Activated T-helper 2 cell treated with anti-CD3 and anti-CD28 coated beads, Interferon-gamma antibody, Interleukin-2, Interleukin-4, amounts not matched to agents 10 μg/mL and 5 μg/mL and 100 μg/mL, durations not matched to agents 14 hours and 24 hours and 36 hours (primary cell): ENCODE results near the gene RIC8B. TPM values are rescaled to one million over a fixed set of nuclear protein-coding genes. Genes with fewer than 3 reads are reported as not detected.

Source experiments
- DNase-seq: peaks from one replicate; pipeline ENCODE4 v3.0.0; 2021; ENCODE audit warnings: low spot score
- H3K27ac Mint-ChIP-seq: one replicate; pipeline ENCODE4 v1.8.0; 2021; ENCODE audit warnings: mixed read lengths
- H3K27me3 Mint-ChIP-seq: one replicate; pipeline ENCODE4 v1.8.0; 2021; ENCODE audit warnings: low read depth, mixed read lengths
- H3K36me3 Mint-ChIP-seq: one replicate; pipeline ENCODE4 v1.8.0; 2021; ENCODE audit warnings: low read depth, mixed read lengths
- H3K4me1 Mint-ChIP-seq: one replicate; pipeline ENCODE4 v1.8.0; 2021; ENCODE audit warnings: low read depth, mixed read lengths
- H3K4me3 Mint-ChIP-seq: one replicate; pipeline ENCODE4 v1.8.0; 2021; ENCODE audit warnings: low read depth, mild to moderate bottlenecking, moderate library complexity, mixed read lengths
- H3K9me3 Mint-ChIP-seq: one replicate; pipeline ENCODE4 v1.8.0; 2021; ENCODE audit warnings: mixed read lengths
- intact Hi-C: fragments of 100-400 bp; cut with micrococcal nuclease; formaldehyde crosslinking; loops from one replicate; pipeline ENCODE4 v1.15.1; 2023
- total RNA-seq: library from RNA; stranded (reverse); gene quantifications from 2 replicates; pipeline ENCODE4 v1.2.3, GENCODE V29; 2022

The RIC8B gene
- total RNA-seq, 1 donor from 2014 or later: 11.4 TPM

DNA sequence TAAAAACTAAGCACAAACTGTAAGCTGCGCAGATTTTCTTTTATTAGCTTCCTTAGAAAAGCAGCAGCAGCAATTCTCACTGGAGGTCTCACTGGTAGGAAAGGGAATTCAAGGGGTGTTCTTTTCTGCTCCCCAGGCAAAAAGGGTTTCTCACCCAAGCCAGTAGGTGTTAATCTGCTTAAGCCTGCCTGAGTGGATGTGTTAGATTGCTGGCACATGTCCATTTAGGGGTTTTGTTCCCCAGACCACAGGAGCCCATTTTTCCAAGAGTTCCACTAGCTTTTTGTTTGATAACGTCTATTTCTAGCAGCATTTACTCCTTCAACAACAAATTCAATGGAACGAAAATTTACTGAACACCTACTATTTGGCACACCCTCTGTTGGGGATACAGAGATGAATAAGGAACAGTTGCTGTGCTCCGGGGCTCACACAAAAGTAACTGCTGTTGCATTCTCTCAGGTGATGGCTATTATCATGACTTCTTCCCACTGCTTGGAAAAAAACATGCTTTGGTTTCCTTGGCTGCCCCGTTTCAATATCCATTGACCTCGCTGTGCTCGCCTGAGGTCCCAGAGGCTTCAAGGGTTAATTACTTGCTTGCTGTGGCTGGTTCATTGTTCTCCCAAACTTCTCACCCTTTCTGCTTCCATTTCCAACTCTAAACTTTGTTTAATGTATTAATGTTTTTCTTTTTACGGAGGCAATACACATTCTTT, 31.1 kb upstream of the RIC8B start:
- no peak overlapping the region for H3K4me3 Mint-ChIP-seq
- intact Hi-C loops: no loop called here
- H3K36me3 Mint-ChIP-seq: no peaks in the 10 kb centered on the region
- H3K27ac Mint-ChIP-seq: no peak overlapping the region
- peaks cover 6% of the 10 kb centered on the region for H3K4me1 Mint-ChIP-seq
- no peak for DNase-seq
- no peaks in the 10 kb centered on the region for H3K9me3 Mint-ChIP-seq
- peaks cover 29% of the 10 kb centered on the region for H3K27me3 Mint-ChIP-seq

DNA sequence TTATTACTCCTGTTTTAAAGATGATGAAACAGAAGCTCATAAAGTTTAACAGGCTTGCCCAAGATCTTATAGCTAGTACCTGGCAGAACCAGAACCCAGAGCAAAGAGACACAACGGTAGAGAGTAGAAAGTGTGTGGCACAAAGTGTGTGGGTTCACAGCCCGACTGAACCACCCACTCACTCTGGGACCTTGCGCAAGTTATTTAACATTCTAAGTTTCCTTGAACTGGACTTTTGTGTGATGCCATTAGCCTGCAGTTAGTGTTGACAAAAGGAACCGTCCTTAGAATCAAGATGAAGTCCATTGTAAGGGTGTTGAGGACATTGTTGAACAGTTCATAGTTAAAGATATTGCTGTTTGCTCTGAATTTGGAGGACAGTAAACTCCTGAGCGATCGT, 29.9 kb upstream of the RIC8B start:
- Mint-ChIP-seq H3K36me3 (no peaks in the 10 kb centered on the region), H3K27ac (no peak overlapping the region), H3K4me3 (no peak overlapping the region), H3K27me3 (peaks cover 27% of the 10 kb centered on the region), H3K9me3 (no peaks in the 10 kb centered on the region), H3K4me1 (peaks cover 6% of the 10 kb centered on the region)
- no peak for DNase-seq
- intact Hi-C loops: no loop called here

DNA sequence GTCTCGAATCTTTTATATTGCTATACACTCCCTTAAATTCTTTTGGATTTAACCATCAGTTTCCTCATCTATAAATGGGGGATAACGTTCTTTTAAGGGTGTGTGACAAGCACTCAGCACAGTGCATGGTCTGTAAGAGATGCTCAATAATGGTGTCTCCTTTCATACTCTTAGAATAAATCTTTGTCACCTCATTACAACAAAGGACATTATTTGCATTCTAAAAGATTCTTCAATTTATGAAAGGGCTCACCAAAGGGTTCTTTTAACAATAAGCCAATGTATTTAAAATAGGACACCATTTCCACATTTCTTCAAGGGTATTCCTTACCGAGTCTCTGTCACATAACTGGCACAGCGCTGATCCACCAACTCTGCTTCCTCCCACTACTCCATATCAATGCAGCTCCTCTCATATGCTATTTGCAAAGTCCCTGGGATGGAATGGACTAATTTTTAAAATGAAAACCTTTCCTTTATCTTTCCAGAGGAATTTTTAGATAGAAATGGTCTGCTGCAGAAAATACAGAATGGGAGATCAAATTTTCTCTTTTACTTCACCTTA, 29.2 kb upstream of the RIC8B start:
- H3K9me3 Mint-ChIP-seq: no peaks in the 10 kb centered on the region
- H3K36me3 Mint-ChIP-seq: no peaks in the 10 kb centered on the region
- no peak overlapping the region for H3K27ac Mint-ChIP-seq
- DNase-seq: no peak
- H3K4me1 Mint-ChIP-seq: peaks cover 6% of the 10 kb centered on the region
- no peak overlapping the region for H3K4me3 Mint-ChIP-seq
- intact Hi-C loops: no loop called here
- H3K27me3 Mint-ChIP-seq: peaks cover 24% of the 10 kb centered on the region

DNA sequence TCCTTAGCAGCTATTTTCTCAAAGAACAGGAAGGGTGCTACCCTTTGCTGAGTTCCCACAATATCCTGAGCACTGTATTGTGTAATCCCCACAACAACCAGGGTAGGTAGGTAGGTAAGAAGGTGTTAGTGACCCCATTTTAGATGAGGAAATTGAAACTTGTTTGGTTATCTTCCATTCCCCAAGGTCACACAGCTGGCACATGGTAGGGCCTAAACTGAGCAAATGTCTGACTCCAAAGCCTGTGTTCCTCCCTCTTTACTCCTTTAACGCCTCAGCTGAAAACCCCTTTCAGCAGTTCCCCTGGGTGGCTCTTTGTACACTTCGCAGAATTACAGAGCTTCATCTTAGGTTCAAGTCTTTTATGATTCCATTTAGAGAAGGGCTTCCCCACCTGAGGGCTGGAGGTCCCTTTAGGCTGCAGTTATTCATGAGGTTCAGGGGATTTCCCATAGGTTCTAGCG, 26.5 kb upstream of the RIC8B start:
- Mint-ChIP-seq H3K4me1 (peaks cover 6% of the 10 kb centered on the region), H3K4me3 (no peak overlapping the region), H3K27me3 (peaks cover 16% of the 10 kb centered on the region), H3K27ac (peak overlapping the region; percentile 38), H3K9me3 (peaks cover 7% of the 10 kb centered on the region), H3K36me3 (no peaks in the 10 kb centered on the region)
- no peak for DNase-seq
- intact Hi-C loops: no loop called here

DNA sequence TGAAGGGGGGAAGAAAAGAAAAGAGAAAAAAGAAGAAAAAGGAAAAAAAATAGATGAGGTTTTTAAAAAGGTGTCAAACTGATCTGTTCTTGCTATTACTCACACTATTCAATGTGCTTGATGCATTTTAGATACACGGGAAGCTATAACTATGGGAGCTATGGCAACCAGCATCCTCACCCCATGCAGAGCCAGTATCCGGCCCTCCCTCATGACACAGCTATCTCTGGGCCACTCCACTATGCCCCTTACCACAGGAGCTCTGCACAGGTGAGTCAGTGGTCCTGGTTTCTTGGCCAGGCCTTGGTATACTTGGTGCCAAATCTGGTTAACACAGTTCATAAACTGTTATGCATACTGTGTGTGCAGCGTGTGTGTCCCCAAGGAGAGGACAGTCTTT, 24.0 kb upstream of the RIC8B start:
- Mint-ChIP-seq H3K9me3 (peaks cover 7% of the 10 kb centered on the region), H3K27ac (no peak overlapping the region)
- intact Hi-C loops: no loop called here

DNA sequence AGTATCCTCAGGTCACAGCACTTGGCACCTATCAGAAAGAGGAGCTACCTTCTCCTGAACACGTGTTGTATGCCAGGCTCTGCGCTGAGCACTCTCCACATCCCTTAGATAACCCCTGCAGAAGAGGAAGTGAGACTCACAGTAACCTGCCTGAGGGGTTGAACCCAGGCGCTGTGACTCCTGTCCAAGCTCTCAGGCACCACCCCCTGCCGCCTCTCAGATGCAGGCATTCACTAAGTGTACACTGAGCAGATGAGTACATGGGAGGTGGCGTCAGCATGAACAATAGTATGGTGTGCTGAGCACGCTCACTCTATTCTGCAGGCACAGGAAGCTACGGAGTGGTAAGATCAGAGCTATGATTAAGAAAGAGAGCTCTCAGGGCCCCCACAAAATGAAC, 21.0 kb upstream of the RIC8B start:
- Mint-ChIP-seq H3K27ac (peak overlapping the region; percentile 50), H3K36me3 (peaks cover 2% of the 10 kb centered on the region), H3K9me3 (peaks cover 7% of the 10 kb centered on the region), H3K4me1 (peaks cover 16% of the 10 kb centered on the region), H3K27me3 (no peaks in the 10 kb centered on the region), H3K4me3 (no peak overlapping the region)
- intact Hi-C loops: no loop called here
- peak; percentile 18 for DNase-seq

More for the DNA sequence above, 24.0 kb upstream of the RIC8B start:
- H3K4me3 Mint-ChIP-seq: no peak overlapping the region
- no peak for DNase-seq
- no peaks in the 10 kb centered on the region for H3K27me3 Mint-ChIP-seq
- peaks cover 22% of the 10 kb centered on the region for H3K4me1 Mint-ChIP-seq
- H3K36me3 Mint-ChIP-seq: peaks cover 2% of the 10 kb centered on the region

DNA sequence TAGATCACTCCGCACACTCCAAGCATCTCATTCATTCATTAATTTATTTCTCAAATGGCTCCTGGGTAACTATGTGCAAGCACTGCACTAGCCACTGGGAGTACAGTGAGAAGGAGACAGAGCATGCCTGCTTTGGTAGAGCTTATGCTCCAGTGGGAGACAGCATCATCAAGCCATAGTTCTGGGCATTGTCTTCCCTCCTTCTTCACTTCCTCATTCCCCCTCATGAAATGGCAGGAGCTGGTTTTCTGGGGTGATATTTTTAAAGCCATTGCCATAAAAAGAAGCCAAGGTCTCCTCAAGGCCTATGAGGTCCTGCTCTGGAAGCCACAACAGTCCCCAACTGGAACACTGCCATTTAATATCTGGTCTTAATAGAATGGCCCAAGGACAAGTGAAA, 20.2 kb upstream of the RIC8B start:
- Mint-ChIP-seq H3K4me1 (peaks cover 16% of the 10 kb centered on the region), H3K27me3 (no peaks in the 10 kb centered on the region), H3K9me3 (peaks cover 7% of the 10 kb centered on the region), H3K4me3 (no peak overlapping the region), H3K36me3 (peaks cover 2% of the 10 kb centered on the region), H3K27ac (no peak overlapping the region)
- intact Hi-C loops: no loop called here
- DNase-seq: no peak

DNA sequence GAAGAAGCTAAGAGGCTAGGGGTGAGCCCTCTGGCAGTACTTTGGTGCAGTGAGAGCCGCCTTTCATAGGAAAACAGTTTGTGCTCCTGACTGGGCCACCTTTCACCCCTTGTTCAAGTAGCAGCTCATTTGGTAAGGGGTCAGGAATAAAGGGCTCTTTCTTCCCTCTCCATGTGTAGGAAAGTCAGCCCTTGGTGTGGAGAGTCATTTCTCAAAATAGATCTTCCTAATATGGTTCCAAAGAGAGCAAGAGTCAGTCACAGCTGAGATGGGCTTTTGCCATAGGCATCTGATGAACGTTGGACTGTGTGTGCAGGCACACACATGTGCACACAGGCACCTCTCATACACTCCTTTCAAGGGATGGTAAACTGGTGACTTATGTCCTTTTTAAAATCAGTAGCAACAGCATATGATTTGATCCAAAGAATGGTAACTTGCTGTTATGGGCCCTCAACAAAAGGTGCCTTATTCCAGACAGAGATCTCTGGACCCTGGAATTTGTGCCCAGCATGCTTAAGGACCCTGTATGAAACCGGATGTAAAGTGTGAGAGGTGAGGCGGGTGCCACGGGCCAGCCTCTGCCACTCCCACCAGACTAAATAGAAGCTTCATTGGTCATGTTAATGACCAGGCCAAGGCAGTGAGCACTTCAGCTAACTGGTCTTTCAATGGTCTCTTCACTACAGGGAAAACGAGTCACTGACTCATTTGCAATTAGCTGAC, 16.7 kb upstream of the RIC8B start:
- Mint-ChIP-seq H3K9me3 (no peaks in the 10 kb centered on the region), H3K4me1 (peaks cover 26% of the 10 kb centered on the region), H3K4me3 (no peak overlapping the region), H3K36me3 (peaks cover 2% of the 10 kb centered on the region), H3K27ac (no peak overlapping the region), H3K27me3 (no peaks in the 10 kb centered on the region)
- intact Hi-C loops: no loop called here
- no peak for DNase-seq

DNA sequence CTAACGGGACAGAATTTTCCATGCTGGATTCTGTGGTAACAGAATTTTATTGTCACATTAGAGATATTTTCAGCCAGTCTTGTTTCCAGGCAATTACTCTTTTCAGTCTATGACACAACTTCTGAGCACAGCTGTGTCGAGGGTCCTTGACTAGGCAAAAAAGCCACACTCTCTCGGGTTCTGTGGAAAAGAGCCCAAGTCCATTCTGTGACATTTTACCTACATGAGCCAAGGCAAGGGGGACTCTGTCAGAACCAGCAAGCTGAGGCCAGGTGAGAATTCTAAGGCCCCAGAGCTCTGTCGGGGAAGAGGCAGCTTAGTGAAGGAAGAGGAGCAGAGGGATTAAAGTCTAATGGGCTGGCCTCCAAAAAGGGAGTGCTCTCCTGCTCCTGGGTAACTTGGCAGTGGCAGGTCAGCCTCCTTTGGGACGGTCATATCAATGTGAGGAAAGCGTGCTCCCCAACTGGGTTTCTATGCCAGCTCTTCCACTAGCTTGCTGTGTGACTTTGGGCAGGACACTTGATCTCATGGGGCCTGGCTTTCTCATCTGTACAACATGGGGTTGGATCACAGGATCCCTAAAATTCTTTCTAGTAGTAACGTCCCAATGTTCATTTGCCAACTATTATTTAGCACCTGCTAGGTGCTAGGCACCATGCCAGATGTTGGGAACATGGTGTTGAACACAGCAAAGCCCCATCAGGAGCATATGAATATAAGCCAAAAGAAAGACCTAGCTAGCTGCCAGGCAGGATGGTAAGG, 16.0 kb upstream of the RIC8B start:
- no peak overlapping the region for H3K27ac Mint-ChIP-seq
- no peak for DNase-seq
- H3K9me3 Mint-ChIP-seq: no peaks in the 10 kb centered on the region
- no peak overlapping the region for H3K4me3 Mint-ChIP-seq
- H3K27me3 Mint-ChIP-seq: no peaks in the 10 kb centered on the region
- peaks cover 20% of the 10 kb centered on the region for H3K4me1 Mint-ChIP-seq
- intact Hi-C loops: no loop called here
- no peaks in the 10 kb centered on the region for H3K36me3 Mint-ChIP-seq

DNA sequence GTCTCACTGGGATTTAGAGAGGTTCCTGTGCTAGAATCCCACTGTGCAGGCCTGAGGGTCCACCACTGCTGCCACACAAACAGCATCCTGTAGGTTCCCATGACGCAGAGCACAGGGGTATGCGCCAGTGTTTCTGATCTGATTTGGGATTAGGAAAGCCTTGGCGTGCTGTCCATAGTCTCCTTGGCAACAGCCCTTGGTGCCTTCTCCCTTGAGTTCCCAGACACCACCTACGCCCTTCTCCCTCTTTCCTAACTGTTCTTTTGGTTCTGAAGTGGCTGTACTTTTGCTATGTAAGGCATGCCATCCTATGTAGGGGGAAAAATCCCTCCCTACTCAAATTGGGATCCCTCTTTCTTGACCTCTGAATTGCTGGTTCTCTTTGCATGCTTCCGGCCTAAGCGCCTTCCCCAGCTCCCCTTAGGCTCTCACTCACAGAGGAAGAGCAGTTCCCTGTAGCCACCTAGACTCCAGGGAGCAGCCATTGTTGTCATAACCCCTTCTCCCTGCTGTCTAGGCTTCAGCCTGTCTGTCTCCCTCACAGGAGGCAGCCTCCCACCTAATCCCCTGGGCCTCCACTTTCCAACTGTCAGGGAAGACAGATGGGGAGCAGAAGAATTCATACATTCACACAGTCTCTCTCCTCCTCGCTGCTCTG, 14.8 kb upstream of the RIC8B start:
- Mint-ChIP-seq H3K27ac (peak overlapping the region; percentile 16), H3K4me1 (peaks cover 10% of the 10 kb centered on the region), H3K27me3 (no peaks in the 10 kb centered on the region), H3K9me3 (no peaks in the 10 kb centered on the region), H3K36me3 (no peaks in the 10 kb centered on the region), H3K4me3 (peak overlapping the region; percentile 11)
- no peak for DNase-seq
- intact Hi-C loops: no loop called here

DNA sequence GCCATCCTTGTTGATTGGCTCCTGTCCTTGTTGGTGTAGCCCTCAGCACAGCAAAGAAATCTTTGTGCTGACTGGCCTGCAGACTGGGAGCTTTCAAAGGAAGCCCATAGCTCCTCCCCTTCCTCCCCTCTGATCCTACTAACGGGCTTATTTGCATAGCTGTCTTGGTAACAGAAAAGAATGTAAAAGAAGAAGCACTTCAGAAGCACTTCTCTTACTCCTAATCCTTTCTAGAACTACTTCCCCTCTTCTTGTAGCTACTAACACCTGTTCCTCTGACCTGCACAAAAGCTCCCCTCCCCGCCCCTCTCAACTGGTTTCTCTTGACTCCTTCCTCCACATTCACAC, 14.3 kb upstream of the RIC8B start:
- no peaks in the 10 kb centered on the region for H3K27me3 Mint-ChIP-seq
- H3K36me3 Mint-ChIP-seq: no peaks in the 10 kb centered on the region
- peak overlapping the region; percentile 16 for H3K27ac Mint-ChIP-seq
- peak overlapping the region; percentile 11 for H3K4me3 Mint-ChIP-seq
- no peak for DNase-seq
- peaks cover 10% of the 10 kb centered on the region for H3K4me1 Mint-ChIP-seq
- intact Hi-C loops: no loop called here
- no peaks in the 10 kb centered on the region for H3K9me3 Mint-ChIP-seq

DNA sequence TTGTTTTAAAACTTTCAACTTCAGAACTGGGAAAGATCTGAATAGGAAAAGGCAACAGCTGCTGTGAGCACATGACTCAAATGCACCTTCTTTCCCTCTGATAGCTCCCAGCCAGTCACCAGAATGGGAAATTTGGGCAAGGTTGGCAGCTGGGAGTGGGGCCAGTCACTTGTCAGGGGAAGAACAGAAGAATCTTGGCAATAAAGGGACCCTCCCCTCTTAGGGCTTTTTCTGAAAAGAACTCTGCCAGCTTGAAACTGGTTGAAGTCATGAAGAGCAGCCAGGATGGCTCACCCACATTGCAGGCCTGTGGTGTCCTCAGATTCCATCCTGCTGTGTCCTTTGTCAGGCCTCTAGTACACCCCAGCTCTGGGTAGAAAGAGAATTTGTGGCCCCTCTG, 10.3 kb upstream of the RIC8B start:
- no peaks in the 10 kb centered on the region for H3K9me3 Mint-ChIP-seq
- no peak overlapping the region for H3K4me3 Mint-ChIP-seq
- no peaks in the 10 kb centered on the region for H3K36me3 Mint-ChIP-seq
- H3K27me3 Mint-ChIP-seq: no peaks in the 10 kb centered on the region
- H3K4me1 Mint-ChIP-seq: peaks cover 31% of the 10 kb centered on the region
- H3K27ac Mint-ChIP-seq: no peak overlapping the region
- intact Hi-C loops: no loop called here
- DNase-seq: no peak
